Measurements from ENCODE around the gene RSPH10B2. TPM values are rescaled to one million over a fixed set of nuclear protein-coding genes. Genes with fewer than 3 reads are reported as not detected.
"Not testable (repeated sequence)": the region's sequence is repeated elsewhere in the genome, so short reads cannot be mapped to it uniquely, and the experiment has no call there.

The RSPH10B2 gene
- total RNA-seq, 2 donors from 2014 or later = 0.39 TPM; not detected in 1

DNA sequence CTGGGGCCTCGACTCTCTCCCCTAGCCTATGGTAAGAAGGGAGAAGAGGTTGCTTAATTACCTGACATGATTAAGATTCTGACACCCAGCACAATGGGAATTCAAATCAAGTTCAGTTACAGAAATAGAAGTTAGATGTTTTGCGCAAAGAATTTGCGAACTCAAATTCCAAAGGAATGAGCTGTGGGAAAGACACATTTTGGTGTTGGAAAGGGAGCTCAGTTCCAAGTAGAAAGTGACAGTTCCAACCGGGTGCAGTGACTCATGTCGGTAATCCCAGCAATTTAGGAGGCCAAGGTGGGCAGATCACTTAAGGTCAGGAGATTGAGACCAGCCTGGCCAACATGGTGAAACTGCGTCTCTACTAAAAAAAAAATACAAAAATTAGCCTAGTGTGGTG is 76.1 kb downstream of the RSPH10B2 start:
- ATAC-seq; DNase-seq; intact Hi-C loops (cut with DNase I, micrococcal nuclease): not testable (repeated sequence)

DNA sequence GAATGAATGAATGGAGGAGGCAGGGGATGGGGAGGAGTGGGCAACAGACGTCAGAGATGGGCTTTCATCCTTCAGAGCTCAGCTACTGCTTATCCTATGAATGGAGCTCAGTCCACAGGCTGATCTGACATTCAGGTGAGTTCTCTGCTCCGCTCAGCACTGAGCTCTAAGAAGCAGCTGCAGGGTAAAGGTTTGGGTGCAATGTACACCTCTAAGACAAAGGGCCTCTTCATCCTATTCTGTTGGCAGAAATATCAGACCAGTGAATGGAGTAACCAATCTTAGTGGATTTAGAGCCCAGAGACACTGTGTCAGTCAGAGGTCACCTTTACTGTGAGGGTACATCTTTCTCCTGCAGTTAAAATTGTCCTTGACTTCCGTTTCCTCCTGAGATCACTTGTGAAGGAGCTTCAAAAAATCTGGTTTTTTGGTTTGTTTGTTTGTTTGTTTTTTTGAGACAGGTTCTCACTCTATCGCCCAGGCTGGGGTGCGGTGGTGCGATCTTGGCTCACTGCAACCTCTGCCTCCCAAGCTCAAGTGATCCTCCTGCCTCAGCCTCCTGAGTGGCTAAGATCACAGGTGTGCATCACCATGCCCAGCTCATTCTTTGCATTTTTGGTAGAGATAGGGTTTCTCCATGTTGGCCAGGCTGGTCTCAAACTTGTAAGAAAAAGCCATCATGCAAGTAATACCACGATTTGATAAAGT is 77.3 kb downstream of the RSPH10B2 start:
- intact Hi-C loops (cut with DNase I, micrococcal nuclease) = no loop called here
- DNase-seq (no peak), ATAC-seq (no peak)

DNA sequence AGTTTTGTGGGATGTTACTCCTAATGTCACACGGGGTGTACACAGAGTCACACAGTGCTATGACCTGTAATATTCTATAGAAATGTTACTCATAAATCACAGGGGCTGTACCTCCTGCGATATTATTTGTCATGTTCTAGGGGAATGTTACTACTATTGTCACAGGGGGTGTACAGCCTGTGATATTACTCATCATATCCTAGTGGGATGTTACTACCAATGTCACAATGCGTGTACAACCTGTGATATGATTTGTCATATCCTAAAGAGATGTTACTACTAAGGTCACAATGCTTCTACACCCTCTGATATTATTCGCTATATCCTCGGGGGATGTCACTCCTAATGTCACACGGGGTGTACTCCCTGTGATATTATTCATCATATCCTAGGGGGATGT is 79.7 kb downstream of the RSPH10B2 start:
- DNase-seq (no peak), ATAC-seq (no peak)
- intact Hi-C loops (cut with DNase I, micrococcal nuclease) = no loop called here

DNA sequence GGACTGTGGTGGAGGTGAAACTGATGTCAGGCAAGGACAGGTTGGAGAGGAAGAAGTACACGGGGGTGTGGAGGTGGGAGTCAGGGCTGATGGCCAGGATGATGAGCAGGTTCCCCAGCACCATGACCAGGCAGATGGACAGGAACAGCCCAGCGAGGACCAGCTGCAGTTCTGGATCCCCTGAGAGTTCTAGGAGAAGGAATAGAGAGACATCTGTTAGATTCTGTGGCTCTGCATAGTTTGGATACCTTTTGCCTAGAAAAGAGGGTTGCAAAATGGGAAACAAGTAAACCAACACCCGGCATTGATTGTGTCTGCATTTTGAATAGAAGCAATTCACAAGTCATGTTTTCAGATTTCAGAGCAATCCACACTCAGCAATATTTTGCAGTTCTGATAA is 81.6 kb downstream of the RSPH10B2 start:
- ATAC-seq; intact Hi-C loops (cut with DNase I, micrococcal nuclease): not testable (repeated sequence)

DNA sequence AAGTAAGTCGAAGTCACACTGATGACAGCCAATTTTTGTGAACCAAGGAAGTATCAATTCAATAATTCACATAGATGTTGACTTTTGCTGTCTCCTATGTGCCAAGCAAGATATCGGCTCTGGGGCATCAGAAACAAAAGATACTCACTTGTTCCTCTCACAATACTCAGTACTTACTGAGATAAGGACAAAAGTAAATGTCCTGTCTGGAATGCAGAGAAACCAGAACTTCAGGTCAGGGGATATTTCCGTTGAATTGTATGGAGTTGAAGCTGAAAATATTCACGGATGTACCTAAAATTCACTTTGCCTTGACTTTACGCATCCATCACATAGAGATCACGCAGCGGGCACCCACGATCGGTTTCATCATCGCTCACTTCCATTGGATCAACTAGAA is 83.2 kb downstream of the RSPH10B2 start:
- DNase-seq; ATAC-seq; intact Hi-C loops (cut with DNase I, micrococcal nuclease): not testable (repeated sequence)

More for the DNA sequence above, 81.6 kb downstream of the RSPH10B2 start:
- not testable (repeated sequence) for DNase-seq

DNA sequence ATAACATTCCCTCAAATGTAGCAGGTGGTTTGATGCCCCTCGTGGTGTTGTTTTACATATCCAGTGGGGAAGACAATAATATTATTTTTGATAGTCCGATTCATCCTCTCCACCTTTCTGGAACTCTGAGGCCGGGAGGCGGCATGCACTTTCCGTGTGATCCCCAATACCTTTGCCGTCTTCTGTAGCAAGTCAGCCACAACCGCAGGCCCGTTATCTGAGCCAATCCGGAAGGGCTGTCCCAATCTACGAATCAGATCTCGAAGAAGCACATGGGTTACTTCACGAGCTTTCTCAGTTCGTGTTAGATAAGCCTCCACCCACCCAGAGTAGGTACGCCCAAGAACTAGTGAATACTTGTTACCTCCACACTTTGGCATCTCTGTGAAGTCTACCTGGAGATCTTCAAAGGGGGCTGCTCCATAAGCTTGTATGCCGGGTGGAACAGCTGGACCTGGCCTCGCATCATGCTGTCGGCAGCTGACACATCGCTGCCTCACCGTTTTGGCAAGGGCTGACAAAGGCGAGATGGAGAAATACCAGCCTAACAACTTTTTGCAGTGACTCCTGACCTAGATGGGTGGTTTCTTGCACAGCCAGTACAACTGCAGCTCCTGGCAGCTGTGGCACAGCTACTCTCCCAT is 88.5 kb downstream of the RSPH10B2 start:
- intact Hi-C loops (cut with DNase I, micrococcal nuclease); DNase-seq; ATAC-seq: not testable (repeated sequence)

DNA sequence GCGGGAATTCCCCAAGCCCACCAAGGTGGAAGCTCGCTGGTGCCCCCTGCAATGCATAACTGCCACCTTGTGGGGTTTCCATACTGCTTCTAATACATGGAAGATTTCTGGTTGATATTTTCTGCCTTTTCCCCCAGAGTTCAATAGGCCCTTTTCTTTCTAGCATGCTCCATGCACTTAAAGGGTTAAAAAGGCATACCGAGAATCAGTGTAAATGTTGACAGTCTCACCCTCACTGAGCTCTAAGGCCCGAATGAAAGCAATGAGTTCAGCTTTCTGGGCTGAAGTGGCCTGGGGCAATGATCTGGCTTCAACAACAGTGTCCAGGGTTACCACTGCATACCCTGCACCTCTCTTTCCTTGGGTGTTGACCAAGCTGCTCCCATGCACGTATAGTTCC is 89.2 kb downstream of the RSPH10B2 start:
- ATAC-seq = not testable (repeated sequence)

DNA sequence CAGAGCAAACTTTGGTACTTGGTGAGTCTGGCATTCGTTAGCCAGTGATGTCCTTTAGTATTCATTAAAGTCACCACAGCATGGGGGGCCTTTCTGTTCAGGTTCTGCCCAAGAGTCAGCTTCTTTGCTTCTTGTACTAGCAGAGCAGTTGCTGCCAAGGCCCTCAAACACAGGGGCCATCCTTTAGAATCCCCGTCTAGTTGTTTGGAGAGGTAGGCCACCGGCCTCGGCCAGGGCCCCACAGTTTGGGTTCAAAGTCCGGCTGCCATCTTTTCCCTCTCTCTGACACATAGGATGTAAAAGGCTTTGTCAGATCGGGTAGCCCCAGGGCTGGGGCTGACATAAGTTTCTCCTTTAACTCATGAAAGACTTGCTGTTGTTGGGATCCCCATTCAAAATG is 89.8 kb downstream of the RSPH10B2 start:
- intact Hi-C loops (cut with DNase I, micrococcal nuclease); DNase-seq; ATAC-seq: not testable (repeated sequence)

More for the DNA sequence above, 89.2 kb downstream of the RSPH10B2 start:
- intact Hi-C loops (cut with DNase I, micrococcal nuclease); DNase-seq: not testable (repeated sequence)

DNA sequence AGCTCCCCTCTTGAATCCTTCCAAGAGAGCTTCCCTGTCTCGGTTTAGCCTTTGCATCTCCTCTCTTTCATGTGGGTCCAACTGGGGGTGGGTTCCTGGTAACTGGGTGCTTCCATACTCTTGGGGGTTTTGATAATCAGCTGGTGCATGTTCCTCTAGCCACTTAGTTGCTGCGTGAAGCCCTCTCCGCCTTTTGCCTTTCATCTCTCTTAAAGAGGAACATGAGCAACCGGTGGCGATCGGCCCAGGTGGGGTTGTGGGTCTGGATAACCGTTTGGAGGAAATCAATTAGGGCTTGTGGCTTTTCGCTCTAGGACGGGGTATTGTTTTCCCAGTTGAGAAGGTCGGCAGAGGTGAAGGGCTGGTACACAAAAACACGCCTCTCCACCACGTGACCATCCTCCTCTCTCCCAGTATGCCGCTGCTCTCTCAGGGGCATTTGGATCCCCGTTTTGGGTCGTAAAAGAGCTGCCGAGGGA is 92.1 kb downstream of the RSPH10B2 start:
- intact Hi-C loops (cut with DNase I, micrococcal nuclease); ATAC-seq; DNase-seq: not testable (repeated sequence)

DNA sequence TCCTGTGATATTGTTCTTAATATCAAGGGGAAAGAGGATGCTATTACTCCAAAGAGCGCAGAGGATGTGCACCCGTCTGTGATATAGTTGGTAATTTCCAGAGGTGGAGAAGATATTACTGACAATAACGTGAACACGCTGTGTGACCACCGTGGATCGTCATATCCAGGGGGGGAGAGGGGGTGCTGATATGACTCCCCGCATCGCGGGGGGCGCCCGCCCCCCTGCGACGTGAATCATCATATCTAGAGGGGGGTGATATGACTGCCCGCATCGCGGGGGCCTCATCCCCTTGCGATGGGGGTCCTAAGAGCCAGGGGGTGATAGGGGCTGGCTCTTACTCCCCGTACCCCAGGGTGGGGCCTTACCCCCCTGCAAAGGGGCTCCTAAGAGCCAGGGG is 93.8 kb downstream of the RSPH10B2 start:
- DNase-seq; intact Hi-C loops (cut with DNase I, micrococcal nuclease); ATAC-seq: not testable (repeated sequence)

Other genes starting within 250 kb of the RSPH10B2 start
- gene GRID2IP, start 202.6 kb upstream of the RSPH10B2 start, total RNA-seq = under 1 TPM; 0.67 to 0.75 TPM
- 10 to 100 TPM; 37.6 to 51.1 TPM for gene ZDHHC4, start 176.6 kb upstream of the RSPH10B2 start, total RNA-seq
- 10 to 100 TPM; 22.5 to 24.4 TPM for gene INTS15, start 164.1 kb upstream of the RSPH10B2 start, total RNA-seq
- 1 to 10 TPM in 1 of 2 donors, under 1 TPM in 1; 0.79 to 2.9 TPM for gene ZNF853, start 138.5 kb upstream of the RSPH10B2 start, total RNA-seq
- 10 to 100 TPM; 19.0 to 21.1 TPM for gene ZNF316, start 116.8 kb upstream of the RSPH10B2 start, total RNA-seq
- 10 to 100 TPM; 19.7 to 21.8 TPM for gene ZNF12, start 47.2 kb upstream of the RSPH10B2 start, total RNA-seq
- 10 to 100 TPM; 50.5 to 54.7 TPM for gene CCZ1B, start 72.2 kb downstream of the RSPH10B2 start, total RNA-seq

Measured in left colon (tissue), 2 donors.